ENCODE results near the gene THUMPD3. TPM values are rescaled to one million over a fixed set of nuclear protein-coding genes. Genes with fewer than 3 reads are reported as not detected.

The THUMPD3 gene
- total RNA-seq, 4 donors from 2014 or later = 22.2 to 39.8 (median 25.2) TPM

GRCh38 chr3:9345041-9345440 is 17.8 kb upstream of the THUMPD3 start:
- intact Hi-C loops (cut with DNase I; ENCODE audit: low total_unique reads) = no loop called here

DNA sequence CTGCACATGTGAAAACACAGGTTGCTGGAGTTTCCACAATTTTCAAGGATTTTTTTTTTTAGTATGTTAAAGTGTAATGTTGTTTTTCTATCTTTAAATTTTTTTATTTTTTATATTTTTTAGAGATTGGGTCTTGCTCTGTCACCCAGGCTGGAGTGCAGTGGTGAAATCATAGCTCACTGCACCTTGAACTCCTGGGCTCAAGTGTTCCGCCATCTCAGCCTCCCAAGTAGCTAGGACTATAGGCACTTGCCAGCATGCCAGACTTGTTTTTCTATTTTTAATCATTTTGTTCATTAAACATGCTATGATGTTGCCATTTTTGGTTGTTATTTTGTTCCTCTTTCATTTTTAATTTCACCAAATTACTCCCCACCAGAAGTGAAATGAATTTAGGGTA is 16.7 kb upstream of the THUMPD3 start:
- Histone ChIP-seq H3K4me1 (no peaks in the 10 kb centered on the region), H3K4me3 (no peak overlapping the region), H3K36me3 (no peaks in the 10 kb centered on the region), H3K9me3 (no peaks in the 10 kb centered on the region), H3K27ac (no peak overlapping the region), H3K27me3 (no peaks in the 10 kb centered on the region)
- ATAC-seq (no peak), DNase-seq (no peak)
- TF ChIP-seq CTCF (IDR thresholded peaks at IDR 0.05 in 4 of 5, conservative IDR thresholded peaks at IDR 0.05 in 1 of 5) (no peak), POLR2A (IDR thresholded peaks at IDR 0.05) (no peak)
- in situ Hi-C loops (cut with MboI; ENCODE audit: low sequenced_read_pairs in 4 of 4) = no loop called here
- intact Hi-C loops (cut with DNase I; ENCODE audit: low total_unique reads) = no loop called here

More at GRCh38 chr3:9345041-9345440, 17.8 kb upstream of the THUMPD3 start:
- DNase-seq (no peak), ATAC-seq (no peak)
- no peaks in the 10 kb centered on the region for H3K9me3 ChIP-seq
- in situ Hi-C loops (cut with MboI; ENCODE audit: low sequenced_read_pairs in 4 of 4) = no loop called here
- TF ChIP-seq POLR2A (IDR thresholded peaks at IDR 0.05) (no peak), CTCF (IDR thresholded peaks at IDR 0.05 in 4 of 5, conservative IDR thresholded peaks at IDR 0.05 in 1 of 5) (no peak)
- H3K27me3 ChIP-seq = no peaks in the 10 kb centered on the region
- no peaks in the 10 kb centered on the region for H3K36me3 ChIP-seq
- H3K4me1 ChIP-seq = no peaks in the 10 kb centered on the region
- H3K4me3 ChIP-seq = no peak overlapping the region
- H3K27ac ChIP-seq = no peak overlapping the region

- no peaks in the 10 kb centered on the region for H3K36me3 ChIP-seq
- no peaks in the 10 kb centered on the region for H3K4me1 ChIP-seq
- no peaks in the 10 kb centered on the region for H3K27me3 ChIP-seq
- DNase-seq (no peak), ATAC-seq (no peak)
- in situ Hi-C loops (cut with MboI; ENCODE audit: low sequenced_read_pairs in 4 of 4) = no loop called here
- intact Hi-C loops (cut with DNase I; ENCODE audit: low total_unique reads) = no loop called here
- TF ChIP-seq POLR2A (IDR thresholded peaks at IDR 0.05) (no peak), CTCF (IDR thresholded peaks at IDR 0.05 in 4 of 5, conservative IDR thresholded peaks at IDR 0.05 in 1 of 5) (no peak)
- H3K4me3 ChIP-seq = no peak overlapping the region
- H3K9me3 ChIP-seq = no peaks in the 10 kb centered on the region
- H3K27ac ChIP-seq = no peak overlapping the region
Observed at GRCh38 chr3:9347081-9347480, 15.8 kb upstream of the THUMPD3 start.

- Histone ChIP-seq H3K27ac (no peak overlapping the region), H3K27me3 (no peaks in the 10 kb centered on the region), H3K4me1 (peaks cover under 1 to 1% of the 10 kb centered on the region in 2 donors), H3K36me3 (no peaks in the 10 kb centered on the region), H3K4me3 (no peak overlapping the region), H3K9me3 (no peaks in the 10 kb centered on the region)
- in situ Hi-C loops (cut with MboI; ENCODE audit: low sequenced_read_pairs in 4 of 4) = no loop called here
- TF ChIP-seq POLR2A (IDR thresholded peaks at IDR 0.05) (no peak), CTCF (IDR thresholded peaks at IDR 0.05 in 4 of 5, conservative IDR thresholded peaks at IDR 0.05 in 1 of 5) (no peak)
- intact Hi-C loops (cut with DNase I; ENCODE audit: low total_unique reads) = no loop called here
- ATAC-seq (no peak), DNase-seq (no peak)
Observed at GRCh38 chr3:9347887-9348286, 15.0 kb upstream of the THUMPD3 start.
